ENCODE data around the gene LGI2. TPM values are rescaled to one million over a fixed set of nuclear protein-coding genes. Genes with fewer than 3 reads are reported as not detected.
A peak's percentile ranks its signal among the peaks of the same experiment; 100 is the strongest.

Gene LGI2
- total RNA-seq, 1 experiment from 2014 or later: 0.43 TPM

GRCh38 chr4:24980740-24981139 is 50.0 kb downstream of the LGI2 start:
- H3K9me3 ChIP-seq (ENCODE audit: low read depth, low read length, poor library complexity, severe bottlenecking): no peaks in the 10 kb centered on the region
- no peaks in the 10 kb centered on the region for H3K27me3 ChIP-seq (replicated peaks; ENCODE audit: insufficient read depth, low read depth, low read length, poor library complexity)
- no peaks in the 10 kb centered on the region for H3K36me3 ChIP-seq (ENCODE audit: insufficient read depth, low read length, poor library complexity, severe bottlenecking)
- ChIA-PET CTCF (interaction anchor here (0.5 to 1.7 kb wide), 5 partner anchors 11 to 180 kb away, joined by 3 to 11 read pairs (median 4); no protein-coding TSS in a partner anchor), POLR2A (ENCODE audit: low non-redundant PET) (interaction anchor here (0.6 kb wide), 1 partner anchor 508 kb away, joined by 4 read pairs; no protein-coding TSS in a partner anchor)
- no peak overlapping the region for H3K27ac ChIP-seq (ENCODE audit: low read depth, low read length, poor library complexity, severe bottlenecking)
- no peak for TF ChIP-seq CTCF (conservative IDR thresholded peaks at IDR 0.05; ENCODE audit: low read depth, low read length)
- no peak for TF ChIP-seq EZH2 (IDR thresholded peaks at IDR 0.05; ENCODE audit: borderline replicate concordance, low read depth, low read length, poor library complexity, severe bottlenecking)
- peaks cover 4% of the 10 kb centered on the region for H3K4me1 ChIP-seq (ENCODE audit: insufficient read depth, low read length, poor library complexity, severe bottlenecking)
- intact Hi-C loops (cut with micrococcal nuclease; ENCODE audit: unreplicated experiment): loop anchor here (2.0 to 5.0 kb wide), 2 partner anchors 167 to 492 kb away; no protein-coding TSS in a partner anchor
- DNase-seq (ENCODE audit: low spot score): no peak
- no peak overlapping the region for H3K4me3 ChIP-seq (ENCODE audit: low read depth, low read length, poor library complexity, severe bottlenecking)
- BruUV-seq (replicated peaks): no TSS peak

GRCh38 chr4:24980064-24980690 is 50.6 kb downstream of the LGI2 start:
- peak; percentile 92 for TF ChIP-seq CTCF (conservative IDR thresholded peaks at IDR 0.05; ENCODE audit: low read depth, low read length)
- no peak for TF ChIP-seq EZH2 (IDR thresholded peaks at IDR 0.05; ENCODE audit: borderline replicate concordance, low read depth, low read length, poor library complexity, severe bottlenecking)
- no TSS peak for BruUV-seq (replicated peaks)
- H3K4me1 ChIP-seq (ENCODE audit: insufficient read depth, low read length, poor library complexity, severe bottlenecking): peaks cover 4% of the 10 kb centered on the region
- no peaks in the 10 kb centered on the region for H3K27me3 ChIP-seq (replicated peaks; ENCODE audit: insufficient read depth, low read depth, low read length, poor library complexity)
- no peaks in the 10 kb centered on the region for H3K36me3 ChIP-seq (ENCODE audit: insufficient read depth, low read length, poor library complexity, severe bottlenecking)
- DNase-seq (ENCODE audit: low spot score): peak; percentile 81
- intact Hi-C loops (cut with micrococcal nuclease; ENCODE audit: unreplicated experiment): loop anchor here (2.0 to 5.0 kb wide), 2 partner anchors 167 to 491 kb away; no protein-coding TSS in a partner anchor
- H3K4me3 ChIP-seq (ENCODE audit: low read depth, low read length, poor library complexity, severe bottlenecking): no peak overlapping the region
- ChIA-PET CTCF (interaction anchor here (0.5 to 1.7 kb wide), 8 partner anchors 10 to 501 kb away, joined by 3 to 11 read pairs (median 3); no protein-coding TSS in a partner anchor), POLR2A (ENCODE audit: low non-redundant PET) (interaction anchor here (0.6 kb wide), 1 partner anchor 507 kb away, joined by 4 read pairs; no protein-coding TSS in a partner anchor)
- no peak overlapping the region for H3K27ac ChIP-seq (ENCODE audit: low read depth, low read length, poor library complexity, severe bottlenecking)
- no peaks in the 10 kb centered on the region for H3K9me3 ChIP-seq (ENCODE audit: low read depth, low read length, poor library complexity, severe bottlenecking)

- H3K27ac ChIP-seq (ENCODE audit: low read depth, low read length, poor library complexity, severe bottlenecking): no peak overlapping the region
- peaks cover 4% of the 10 kb centered on the region for H3K4me1 ChIP-seq (ENCODE audit: insufficient read depth, low read length, poor library complexity, severe bottlenecking)
- H3K27me3 ChIP-seq (replicated peaks; ENCODE audit: insufficient read depth, low read depth, low read length, poor library complexity): no peaks in the 10 kb centered on the region
- H3K36me3 ChIP-seq (ENCODE audit: insufficient read depth, low read length, poor library complexity, severe bottlenecking): no peaks in the 10 kb centered on the region
- ChIA-PET CTCF (interaction anchor here (0.6 to 1.7 kb wide), 4 partner anchors 11 to 165 kb away, joined by 3 to 7 read pairs (median 4); no protein-coding TSS in a partner anchor), POLR2A (ENCODE audit: low non-redundant PET) (interaction anchor here (0.6 kb wide), 1 partner anchor 631 kb away, joined by 3 read pairs; no protein-coding TSS in a partner anchor)
- no peak for TF ChIP-seq CTCF (conservative IDR thresholded peaks at IDR 0.05; ENCODE audit: low read depth, low read length)
- no peak for TF ChIP-seq EZH2 (IDR thresholded peaks at IDR 0.05; ENCODE audit: borderline replicate concordance, low read depth, low read length, poor library complexity, severe bottlenecking)
- H3K4me3 ChIP-seq (ENCODE audit: low read depth, low read length, poor library complexity, severe bottlenecking): no peak overlapping the region
- intact Hi-C loops (cut with micrococcal nuclease; ENCODE audit: unreplicated experiment): loop anchor here (5.0 kb wide), 1 partner anchor 388 kb away; no protein-coding TSS in a partner anchor
- peak; percentile 76 for DNase-seq (ENCODE audit: low spot score)
- H3K9me3 ChIP-seq (ENCODE audit: low read depth, low read length, poor library complexity, severe bottlenecking): no peaks in the 10 kb centered on the region
- no TSS peak for BruUV-seq (replicated peaks)
These were observed 51.2 kb downstream of the LGI2 start for GRCh38 chr4:24979554-24979953.

All from A673 (cell line).